Right lobe of liver (tissue), 4 donors: ENCODE results near the gene FEV.

Source experiments
- POLR2A ChIP-seq: fragments of 450-650 bp; IDR thresholded peaks from one replicate; pipeline ENCODE4 v1.6.1; 2017; ENCODE audit warnings: antibody characterized with exemption, mild to moderate bottlenecking
- TF ChIP-seq, protein P1 (sequence below), 4 donors: fragments of 200-600 bp in 3 of 4; fragments of 450-650 bp in 1 of 4; IDR thresholded peaks; one replicate each; pipeline versions ENCODE4 v1.5.1 to v1.8.0; 2016 to 2022; ENCODE audit warnings: antibody characterized with exemption in 4 of 4, mild to moderate bottlenecking in 2 of 4
- donor health status: DM: no; HTN: no; CAD: no.
- donor health status: DM: no; HTN: no; CAD: no.
- donor health status: DM: no; HTN: yes; CAD: no.

DNA sequence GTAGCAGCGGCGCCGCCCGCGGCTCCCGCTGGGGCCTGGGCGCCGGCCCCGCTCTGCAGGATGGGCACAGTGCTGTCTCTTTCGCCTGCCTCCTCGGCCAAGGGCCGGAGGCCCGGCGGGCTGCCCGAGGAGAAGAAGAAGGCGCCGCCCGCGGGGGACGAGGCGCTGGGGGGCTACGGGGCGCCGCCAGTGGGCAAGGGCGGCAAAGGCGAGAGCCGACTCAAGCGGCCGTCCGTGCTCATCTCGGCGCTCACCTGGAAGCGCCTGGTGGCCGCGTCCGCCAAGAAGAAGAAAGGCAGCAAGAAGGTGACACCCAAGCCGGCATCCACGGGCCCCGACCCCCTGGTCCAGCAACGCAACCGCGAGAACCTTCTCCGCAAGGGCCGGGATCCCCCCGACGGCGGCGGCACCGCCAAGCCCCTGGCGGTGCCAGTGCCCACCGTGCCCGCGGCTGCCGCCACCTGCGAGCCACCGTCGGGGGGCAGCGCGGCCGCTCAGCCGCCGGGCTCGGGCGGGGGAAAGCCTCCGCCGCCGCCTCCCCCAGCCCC lies 25.1 kb downstream of the FEV start:
- TF ChIP-seq, protein P1, sequence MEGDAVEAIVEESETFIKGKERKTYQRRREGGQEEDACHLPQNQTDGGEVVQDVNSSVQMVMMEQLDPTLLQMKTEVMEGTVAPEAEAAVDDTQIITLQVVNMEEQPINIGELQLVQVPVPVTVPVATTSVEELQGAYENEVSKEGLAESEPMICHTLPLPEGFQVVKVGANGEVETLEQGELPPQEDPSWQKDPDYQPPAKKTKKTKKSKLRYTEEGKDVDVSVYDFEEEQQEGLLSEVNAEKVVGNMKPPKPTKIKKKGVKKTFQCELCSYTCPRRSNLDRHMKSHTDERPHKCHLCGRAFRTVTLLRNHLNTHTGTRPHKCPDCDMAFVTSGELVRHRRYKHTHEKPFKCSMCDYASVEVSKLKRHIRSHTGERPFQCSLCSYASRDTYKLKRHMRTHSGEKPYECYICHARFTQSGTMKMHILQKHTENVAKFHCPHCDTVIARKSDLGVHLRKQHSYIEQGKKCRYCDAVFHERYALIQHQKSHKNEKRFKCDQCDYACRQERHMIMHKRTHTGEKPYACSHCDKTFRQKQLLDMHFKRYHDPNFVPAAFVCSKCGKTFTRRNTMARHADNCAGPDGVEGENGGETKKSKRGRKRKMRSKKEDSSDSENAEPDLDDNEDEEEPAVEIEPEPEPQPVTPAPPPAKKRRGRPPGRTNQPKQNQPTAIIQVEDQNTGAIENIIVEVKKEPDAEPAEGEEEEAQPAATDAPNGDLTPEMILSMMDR (IDR thresholded peaks at IDR 0.05), result no peak
- TF ChIP-seq POLR2A, result no peak
